ENCODE data around the gene MAP2K4. TPM values are rescaled to one million over a fixed set of nuclear protein-coding genes. Genes with fewer than 3 reads are reported as not detected.

MAP2K4 gene
- total and polyA plus RNA-seq, 2 of the 8 experiments (the other 6 are each of a cell fraction or from before 2014, with no cell fraction given) = 14.2 to 37.3 TPM

- Histone ChIP-seq H2AK5ac (ENCODE audit: low read depth, low read length) (no peak overlapping the region), H3K4me1 (replicated peaks in 1 of 4; ENCODE audit: control insufficient read depth in 3 of 4, insufficient read depth in 4 of 4, low read length in 3 of 4) (peaks cover 0 to 13% (median 5%) of the 10 kb centered on the region in 4 experiments), H3K23ac (ENCODE audit: insufficient read length) (no peak overlapping the region), H3K79me2 (ENCODE audit: control insufficient read depth in 1 of 2, insufficient read depth in 2 of 2, low read length in 2 of 2) (no peaks in the 10 kb centered on the region), H4K5ac (ENCODE audit: insufficient read length, low read depth, low read length) (no peak overlapping the region), H3K27ac (ENCODE audit: low read depth, low read length) (no peak overlapping the region), H3K9ac (replicated peaks in 1 of 4; ENCODE audit: extremely low read depth in 1 of 4, low read depth in 3 of 4, low read length in 3 of 4) (no peak overlapping the region), H3K36me3 (ENCODE audit: control insufficient read depth in 2 of 4, insufficient read depth in 4 of 4, low read length in 3 of 4) (peaks cover 0 to 13% (median 5%) of the 10 kb centered on the region in 4 experiments; a peak in 4 of 8 replicates), H2BK5ac (ENCODE audit: low read depth, low read length) (no peak overlapping the region), H3K14ac (ENCODE audit: insufficient read length) (no peak overlapping the region), H4K8ac (ENCODE audit: extremely low read depth, insufficient read depth, low read length) (no peak overlapping the region), H3K23me2 (ENCODE audit: low read depth, low read length) (no peaks in the 10 kb centered on the region), H2BK15ac (ENCODE audit: low read length) (no peak overlapping the region), H2BK12ac (ENCODE audit: low read depth, low read length) (no peak overlapping the region), H3K27me3 (replicated peaks in 1 of 4; ENCODE audit: control insufficient read depth in 3 of 4, extremely low read depth in 1 of 4, insufficient read depth in 3 of 4, low read length in 3 of 4) (no peaks in the 10 kb centered on the region), H2BK120ac (replicated peaks; ENCODE audit: low read depth, low read length) (no peak overlapping the region), H2AFZ (ENCODE audit: low read length) (no peak overlapping the region), H3K4ac (replicated peaks; ENCODE audit: insufficient read length, low read depth, low read length) (no peak overlapping the region), H3K79me1 (ENCODE audit: low read depth, low read length) (no peaks in the 10 kb centered on the region), H4K20me1 (replicated peaks in 1 of 2; ENCODE audit: control insufficient read depth in 1 of 2, insufficient read depth in 2 of 2, low read length in 2 of 2) (no peaks in the 10 kb centered on the region), H3K56ac (replicated peaks; ENCODE audit: insufficient read length, low read depth, low read length) (no peak overlapping the region), H3K4me3 (ENCODE audit: extremely low read depth in 1 of 4, insufficient read depth in 2 of 4, low read depth in 3 of 4, low read length in 4 of 4) (no peak overlapping the region), H2BK20ac (ENCODE audit: low read length) (no peak overlapping the region), H3K4me2 (ENCODE audit: insufficient read depth in 1 of 2, low read depth in 2 of 2, low read length in 2 of 2) (no peak overlapping the region), H3K9me3 (ENCODE audit: insufficient read depth in 2 of 2, low read depth in 1 of 2, low read length in 1 of 2) (no peaks in the 10 kb centered on the region), H4K91ac (replicated peaks; ENCODE audit: insufficient read length, low read length) (no peak overlapping the region), H3K18ac (ENCODE audit: extremely low read depth, low read length) (no peak overlapping the region)
- no peak for DNase-seq (ENCODE audit: low read depth in 1 of 2, low spot score in 2 of 2)
- ChIA-PET POLR2A (ENCODE audit: partially characterized antibody) (interaction anchor here (4.8 kb wide), 1 partner anchor 11 kb away, joined by 27 read pairs; the partner anchor contains the start of gene ZNF18), CTCF (ENCODE audit: partially characterized antibody) (interaction anchor here (0.6 to 2.3 kb wide), 22 partner anchors 8 to 1358 kb away, joined by 3 to 14 read pairs (median 4); partner anchors contain the start of gene ZNF18)
- 87% methylated on average over 4 of the region's 4 CpGs; no CpG with 5 or more reads in 1 of the 2 experiments for WGBS, 2 experiments (ENCODE audit: extremely low coverage in 1 of 2, insufficient coverage in 1 of 2, insufficient read length in 1 of 2, insufficient replicate concordance in 2 of 2, low coverage in 1 of 2, low lambda C conversion rate in 2 of 2, missing lambda C conversion rate in 1 of 2)
- FAIRE-seq = no peak
- no peak for TF ChIP-seq BCL11A (IDR thresholded peaks at IDR 0.05; ENCODE audit: low read depth in 2 of 2, low read length in 2 of 2)
- TF ChIP-seq KDM5A (IDR thresholded peaks at IDR 0.05; ENCODE audit: low read length) = no peak
- no peak for TF ChIP-seq SP4 (IDR thresholded peaks at IDR 0.05; ENCODE audit: low read length)
- no peak for TF ChIP-seq ASH2L (IDR thresholded peaks at IDR 0.05; ENCODE audit: low read length)
- no peak for TF ChIP-seq EGR1 (IDR thresholded peaks at IDR 0.05; ENCODE audit: borderline replicate concordance, low read depth, low read length)
- TF ChIP-seq EP300 (IDR thresholded peaks at IDR 0.05; ENCODE audit: borderline replicate concordance in 1 of 2, low read depth in 2 of 2, low read length in 2 of 2) = no peak
- no peak for TF ChIP-seq NRF1 (IDR thresholded peaks at IDR 0.05; ENCODE audit: low read depth, low read length)
- TF ChIP-seq BACH1 (IDR thresholded peaks at IDR 0.05; ENCODE audit: low read length) = no peak
- no peak for TF ChIP-seq TCF12 (IDR thresholded peaks at IDR 0.05; ENCODE audit: low read depth, low read length)
- TF ChIP-seq ATF3 (IDR thresholded peaks at IDR 0.05; ENCODE audit: insufficient read depth, low read depth, low read length) = no peak
- TF ChIP-seq E2F6 (IDR thresholded peaks at IDR 0.05) = no peak
- no peak for TF ChIP-seq MAFK (IDR thresholded peaks at IDR 0.05; ENCODE audit: low read depth, low read length)
Measured at GRCh38 chr17:11986179-11986941, 34.3 kb upstream of the MAP2K4 start.
